GM13976 (cell line): ENCODE results near the gene BANF2.
A peak's percentile ranks its signal among the peaks of the same experiment; 100 is the strongest.

ENCODE experiments used
- DNase-seq: peaks from one replicate; pipeline ENCODE4 v3.0.0; 2012; ENCODE audit warnings: low spot score
- in situ Hi-C: fragments of 300-500 bp; cut with MboI; formaldehyde crosslinking; loops from one replicate; pipeline ENCODE4 v1.12.0; 2022; ENCODE audit warnings: low sequenced_read_pairs, mixed read lengths, inconsistent platforms; ENCODE audit not compliant: unreplicated experiment
- TF ChIP-seq, protein P1 (sequence below): IDR thresholded peaks from 2 replicates; pipeline ENCODE4 v1.5.1; 2012; ENCODE audit warnings: borderline replicate concordance, mild to moderate bottlenecking; ENCODE audit not compliant: insufficient read depth; ENCODE audit errors: extremely low read depth, missing control alignments, control extremely low read depth

Gene BANF2

DNA sequence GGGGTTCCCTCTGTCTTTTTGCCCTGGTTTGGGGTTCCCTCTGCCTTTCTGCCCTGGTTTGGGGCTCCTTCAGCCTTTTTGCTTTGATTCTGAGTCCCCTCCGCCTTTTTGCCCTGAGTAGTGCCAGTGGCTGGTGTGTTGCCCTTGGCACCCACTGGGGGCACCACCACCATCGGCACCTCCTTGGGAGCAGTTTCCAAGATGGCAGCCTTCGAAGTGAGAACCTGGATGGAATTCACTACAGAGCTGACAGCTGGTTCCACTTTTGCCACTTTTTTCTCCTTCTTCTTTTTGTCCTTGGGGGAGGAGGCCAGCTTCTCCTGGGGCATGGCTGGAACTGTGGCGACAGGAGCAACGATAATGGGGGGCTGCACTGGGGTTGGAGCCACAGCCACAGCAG is 40.0 kb upstream of the BANF2 start:
- in situ Hi-C loops, result no loop called here
- DNase-seq, result no peak
- TF ChIP-seq, protein P1, sequence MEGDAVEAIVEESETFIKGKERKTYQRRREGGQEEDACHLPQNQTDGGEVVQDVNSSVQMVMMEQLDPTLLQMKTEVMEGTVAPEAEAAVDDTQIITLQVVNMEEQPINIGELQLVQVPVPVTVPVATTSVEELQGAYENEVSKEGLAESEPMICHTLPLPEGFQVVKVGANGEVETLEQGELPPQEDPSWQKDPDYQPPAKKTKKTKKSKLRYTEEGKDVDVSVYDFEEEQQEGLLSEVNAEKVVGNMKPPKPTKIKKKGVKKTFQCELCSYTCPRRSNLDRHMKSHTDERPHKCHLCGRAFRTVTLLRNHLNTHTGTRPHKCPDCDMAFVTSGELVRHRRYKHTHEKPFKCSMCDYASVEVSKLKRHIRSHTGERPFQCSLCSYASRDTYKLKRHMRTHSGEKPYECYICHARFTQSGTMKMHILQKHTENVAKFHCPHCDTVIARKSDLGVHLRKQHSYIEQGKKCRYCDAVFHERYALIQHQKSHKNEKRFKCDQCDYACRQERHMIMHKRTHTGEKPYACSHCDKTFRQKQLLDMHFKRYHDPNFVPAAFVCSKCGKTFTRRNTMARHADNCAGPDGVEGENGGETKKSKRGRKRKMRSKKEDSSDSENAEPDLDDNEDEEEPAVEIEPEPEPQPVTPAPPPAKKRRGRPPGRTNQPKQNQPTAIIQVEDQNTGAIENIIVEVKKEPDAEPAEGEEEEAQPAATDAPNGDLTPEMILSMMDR, result no peak

DNA sequence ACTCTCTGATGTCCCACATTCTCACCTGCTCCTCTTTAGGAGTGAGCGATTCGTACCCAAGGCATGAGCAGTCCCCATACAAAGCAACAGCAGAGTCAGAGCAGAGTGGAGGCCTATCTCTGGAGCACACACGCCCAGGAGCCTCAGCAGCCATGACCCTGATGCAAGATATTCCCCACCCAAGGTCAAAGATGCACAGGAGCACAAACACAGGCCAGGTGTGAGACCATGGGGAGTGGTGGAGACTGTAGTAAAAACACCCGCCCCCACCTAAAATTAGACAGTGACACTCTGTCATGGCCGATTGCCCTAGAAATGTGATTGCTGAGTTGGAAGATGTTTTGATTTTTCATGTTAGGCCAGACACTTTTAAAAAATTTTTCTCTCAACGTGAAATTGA is 39.1 kb upstream of the BANF2 start:
- in situ Hi-C loops, result no loop called here
- peak; percentile 15 for DNase-seq
- TF ChIP-seq, protein P1, result no peak

DNA sequence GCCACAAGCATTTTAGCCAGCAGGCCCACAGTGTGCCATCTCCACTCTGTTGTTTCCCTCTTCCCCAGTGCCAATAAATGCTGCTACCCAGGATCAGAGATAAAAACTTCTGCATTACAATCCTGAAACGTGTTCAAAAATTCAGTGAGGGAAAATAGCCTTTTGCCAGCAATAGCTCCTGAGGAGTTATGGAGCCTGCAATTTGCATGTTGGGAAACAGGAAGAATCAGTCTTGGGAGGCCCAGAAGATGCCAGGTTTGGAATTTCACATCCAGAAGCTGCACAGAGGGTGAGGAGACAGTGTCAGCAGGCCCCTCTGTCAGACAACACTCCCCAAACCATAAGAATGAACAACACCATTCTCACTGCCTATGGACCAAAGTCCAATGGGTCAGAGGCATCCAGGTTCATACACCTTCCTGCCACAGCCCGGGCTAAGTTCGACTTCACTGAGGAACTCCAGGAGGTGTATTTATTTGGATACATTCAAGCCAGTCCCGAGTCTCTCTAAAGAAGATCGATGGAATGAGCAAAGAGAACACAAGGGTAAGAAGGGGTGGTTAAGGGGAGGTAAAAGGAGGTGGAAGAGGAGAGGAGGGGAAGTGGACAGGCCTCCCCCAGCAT is 38.5 kb upstream of the BANF2 start:
- TF ChIP-seq, protein P1, result no peak
- peak; percentile 15 for DNase-seq
- in situ Hi-C loops, result no loop called here

DNA sequence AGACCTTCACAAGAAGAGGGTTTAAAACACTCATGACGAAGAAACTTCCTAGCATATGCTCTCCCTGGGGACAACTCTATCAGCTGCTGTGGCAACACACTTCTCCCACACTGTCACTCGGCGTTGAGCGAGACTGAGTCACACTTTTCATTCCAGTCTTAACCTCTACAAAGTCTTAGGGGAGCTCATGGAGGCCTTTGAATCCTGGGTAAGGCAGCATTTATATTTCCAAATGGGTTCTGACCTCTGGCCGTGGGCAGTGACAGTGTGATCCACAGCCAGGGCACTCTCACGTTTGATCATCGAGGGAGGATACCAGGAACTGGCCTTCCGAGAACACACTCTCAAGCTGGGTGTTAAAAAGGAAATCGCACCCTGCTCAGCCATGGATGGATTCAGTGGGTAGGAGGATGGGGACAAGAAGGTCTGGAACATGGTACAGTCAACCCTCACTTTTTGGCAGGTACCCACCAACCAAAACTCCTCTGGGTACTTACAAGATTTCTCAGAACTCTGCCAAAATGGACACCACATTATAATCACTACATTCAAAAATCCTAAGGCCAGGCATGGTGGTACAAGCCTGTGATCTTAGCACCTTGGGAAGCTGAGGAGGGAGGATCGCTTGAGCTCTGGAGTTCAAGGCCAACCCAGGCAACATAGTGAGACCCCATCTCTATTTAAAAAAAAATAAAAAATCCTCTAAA is 37.3 kb upstream of the BANF2 start:
- in situ Hi-C loops, result no loop called here
- TF ChIP-seq, protein P1, result no peak
- DNase-seq, result peak; percentile 22

DNA sequence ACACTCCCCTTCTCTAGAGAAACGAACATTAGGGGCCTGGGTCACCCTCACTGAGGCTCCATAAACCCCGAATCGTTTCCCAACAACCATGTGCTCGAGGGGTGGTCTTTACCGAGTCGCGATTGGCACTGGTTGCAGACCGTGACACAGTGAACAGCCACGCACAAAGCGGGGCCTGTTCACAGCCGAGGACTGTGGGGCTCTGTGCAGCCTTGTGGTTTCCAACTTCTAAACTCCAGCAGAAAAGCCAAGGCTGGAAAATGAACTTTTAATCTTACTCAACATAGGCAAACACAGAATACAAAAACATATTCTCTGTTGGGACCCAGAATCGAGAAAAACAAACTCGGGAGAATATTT is 36.7 kb upstream of the BANF2 start:
- DNase-seq, result no peak
- TF ChIP-seq, protein P1, result no peak
- in situ Hi-C loops, result no loop called here

DNA sequence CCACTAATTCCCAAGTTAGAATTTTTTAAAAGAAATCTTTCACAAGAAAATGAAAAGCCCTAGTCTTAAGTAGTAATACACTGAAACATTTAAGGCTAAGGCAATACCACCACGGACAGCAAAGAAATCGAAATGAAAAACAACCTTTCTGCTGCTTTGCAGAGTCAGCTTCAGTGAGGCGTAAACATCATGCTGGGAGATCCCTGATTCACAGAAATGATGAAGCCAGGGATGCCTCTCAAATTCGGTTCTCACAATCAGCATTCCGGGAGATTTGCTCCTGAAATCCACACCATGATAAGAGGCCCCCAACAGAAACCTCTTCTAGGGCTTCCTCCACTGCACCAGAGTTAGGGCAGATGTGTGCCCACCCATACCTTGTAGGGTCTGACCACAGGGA is 36.3 kb upstream of the BANF2 start:
- in situ Hi-C loops, result no loop called here
- TF ChIP-seq, protein P1, result no peak
- DNase-seq, result no peak
